H1 (cell line): ENCODE data around the gene OR52W1. TPM values are rescaled to one million over a fixed set of nuclear protein-coding genes. Genes with fewer than 3 reads are reported as not detected.

ENCODE experiments used
- CTCF ChIA-PET: fragments of 300-600 bp; sonication (Branson Sonifier 250); formaldehyde crosslinking; loops from one replicate; lab custom pipeline; 2021; ENCODE audit not compliant: partially characterized antibody; lab: Charles Lee
- POLR2A ChIA-PET: fragments of 300-600 bp; sonication (Branson Sonifier 250); formaldehyde crosslinking; loops from one replicate; lab custom pipeline; 2021; ENCODE audit warnings: inconsistent platforms; ENCODE audit not compliant: partially characterized antibody; lab: Charles Lee
- DNase-seq, 2 experiments: peaks; one replicate each; pipeline versions ENCODE4 v3.0.0 to v3.0.0-alpha.2; 2010 to 2022; ENCODE audit warnings: low spot score in 2 of 2, low read depth in 1 of 2, mixed read lengths in 1 of 2
- FAIRE-seq: peaks from 2 replicates; lab custom pipeline; 2011; peaks lifted over from hg19 to GRCh38; lab: Jason Lieb, UNC
- H2AFZ ChIP-seq: 2 replicates; pipeline ENCODE4 v1.8.1; 2012; ENCODE audit warnings: low read length, inconsistent platforms
- H2AK5ac ChIP-seq: 2 replicates; pipeline ENCODE4 v1.6.1; 2013; ENCODE audit warnings: low read depth, low read length
- H2BK120ac ChIP-seq: replicated peaks from 2 replicates; pipeline ENCODE3; 2013; ENCODE audit warnings: low read depth, low read length, inconsistent platforms
- H2BK12ac ChIP-seq: 2 replicates; pipeline ENCODE4 v1.6.1; 2013; ENCODE audit warnings: low read depth, low read length
- H2BK15ac ChIP-seq: 2 replicates; pipeline ENCODE4 v1.6.1; 2013; ENCODE audit warnings: low read length
- H2BK20ac ChIP-seq: 2 replicates; pipeline ENCODE4 v1.6.1; 2013; ENCODE audit warnings: low read length
- H2BK5ac ChIP-seq: 2 replicates; pipeline ENCODE4 v1.6.1; 2013; ENCODE audit warnings: low read depth, low read length
- H3K14ac ChIP-seq: 2 replicates; pipeline ENCODE4 v1.6.1; 2013; ENCODE audit warnings: inconsistent platforms; ENCODE audit not compliant: insufficient read length
- H3K18ac ChIP-seq: 2 replicates; pipeline ENCODE4 v1.6.1; 2013; ENCODE audit warnings: low read length; ENCODE audit errors: extremely low read depth
- H3K23ac ChIP-seq: 2 replicates; pipeline ENCODE4 v1.6.1; 2013; ENCODE audit warnings: inconsistent platforms; ENCODE audit not compliant: insufficient read length
- H3K23me2 ChIP-seq: 2 replicates; pipeline ENCODE4 v1.6.1; 2013; ENCODE audit warnings: low read depth, low read length
- H3K27ac ChIP-seq: 2 replicates; pipeline ENCODE4 v1.6.1; 2011; ENCODE audit warnings: low read depth, low read length, inconsistent platforms
- H3K27me3 ChIP-seq, 4 experiments: replicated peaks in 1 of 4; 1 replicate in 1 of 4; 2 replicates in 3 of 4; pipeline versions ENCODE4 v1.6.1 to v1.8.1; 2011 to 2013; ENCODE audit warnings: low read length in 3 of 4, mild to moderate bottlenecking in 3 of 4, inconsistent platforms in 2 of 4, mixed read lengths in 2 of 4, moderate library complexity in 1 of 4; ENCODE audit not compliant: control insufficient read depth in 3 of 4, insufficient read depth in 3 of 4; ENCODE audit errors: extremely low read depth in 1 of 4
- H3K36me3 ChIP-seq, 4 experiments: 2 replicates each; pipeline versions ENCODE4 v1.6.1 to v1.8.1; 2011 to 2013; ENCODE audit warnings: mild to moderate bottlenecking in 4 of 4, low read length in 3 of 4, moderate library complexity in 2 of 4, control low read depth in 1 of 4, inconsistent platforms in 1 of 4; ENCODE audit not compliant: insufficient read depth in 4 of 4, control insufficient read depth in 2 of 4
- H3K4ac ChIP-seq: replicated peaks from 2 replicates; pipeline ENCODE3; 2013; ENCODE audit warnings: low read length, low read depth, mixed read lengths, inconsistent platforms; ENCODE audit not compliant: insufficient read length
- H3K4me1 ChIP-seq, 4 experiments: replicated peaks in 1 of 4; 1 replicate in 1 of 4; 2 replicates in 3 of 4; pipeline versions ENCODE4 v1.6.1 to v1.8.1; 2011 to 2013; ENCODE audit warnings: low read length in 3 of 4, inconsistent platforms in 2 of 4, mixed read lengths in 1 of 4; ENCODE audit not compliant: insufficient read depth in 4 of 4, control insufficient read depth in 3 of 4
- H3K4me2 ChIP-seq, 2 experiments: 2 replicates each; pipeline versions ENCODE4 v1.6.1 to v1.8.1; 2011 to 2013; ENCODE audit warnings: low read depth in 2 of 2, low read length in 2 of 2, control low read depth in 1 of 2, inconsistent platforms in 1 of 2, mild to moderate bottlenecking in 1 of 2; ENCODE audit not compliant: insufficient read depth in 1 of 2
- H3K4me3 ChIP-seq, 4 experiments: fragments of 200-600, 300-600 bp in 1 of 4; sonication (generic), shearing (Covaris generic), sonication (Bioruptor Twin) in 1 of 4; 2 replicates each; pipeline versions ENCODE4 v1.5.1 to v1.8.1; 2011 to 2016; ENCODE audit warnings: low read length in 4 of 4, low read depth in 3 of 4, control low read depth in 2 of 4, inconsistent platforms in 2 of 4, mild to moderate bottlenecking in 2 of 4, mixed read lengths in 1 of 4, moderate library complexity in 1 of 4; ENCODE audit not compliant: insufficient read depth in 2 of 4; ENCODE audit errors: extremely low read depth in 1 of 4
- H3K56ac ChIP-seq: replicated peaks from 2 replicates; pipeline ENCODE3; 2013; ENCODE audit warnings: low read depth, mild to moderate bottlenecking, mixed read lengths, low read length, inconsistent platforms; ENCODE audit not compliant: insufficient read length
- H3K79me1 ChIP-seq: 2 replicates; pipeline ENCODE4 v1.6.1; 2013; ENCODE audit warnings: low read depth, low read length, control low read depth
- H3K79me2 ChIP-seq, 2 experiments: 2 replicates each; pipeline versions ENCODE4 v1.6.1 to v1.8.1; 2012 to 2013; ENCODE audit warnings: low read length in 2 of 2, mild to moderate bottlenecking in 2 of 2, inconsistent platforms in 1 of 2; ENCODE audit not compliant: insufficient read depth in 2 of 2, control insufficient read depth in 1 of 2
- H3K9ac ChIP-seq, 4 experiments: replicated peaks in 1 of 4; 1 replicate in 1 of 4; 2 replicates in 3 of 4; pipeline versions ENCODE4 v1.6.1 to v1.8.1; 2011 to 2013; ENCODE audit warnings: low read depth in 3 of 4, low read length in 3 of 4, control low read depth in 2 of 4, mild to moderate bottlenecking in 2 of 4, moderate library complexity in 2 of 4, inconsistent platforms in 1 of 4; ENCODE audit errors: extremely low read depth in 1 of 4
- H3K9me3 ChIP-seq, 2 experiments: 2 replicates each; pipeline versions ENCODE4 v1.6.1 to v1.8.1; 2012 to 2013; ENCODE audit warnings: mild to moderate bottlenecking in 2 of 2, moderate library complexity in 2 of 2, control low read depth in 1 of 2, inconsistent platforms in 1 of 2, low read depth in 1 of 2, low read length in 1 of 2, mixed read lengths in 1 of 2; ENCODE audit not compliant: insufficient read depth in 2 of 2
- H4K20me1 ChIP-seq, 2 experiments: replicated peaks in 1 of 2; 2 replicates each; pipeline versions ENCODE3 to v1.8.1; 2011 to 2013; ENCODE audit warnings: inconsistent platforms in 2 of 2, low read length in 2 of 2, mild to moderate bottlenecking in 1 of 2; ENCODE audit not compliant: insufficient read depth in 2 of 2, control insufficient read depth in 1 of 2
- H4K5ac ChIP-seq: 2 replicates; pipeline ENCODE4 v1.6.1; 2013; ENCODE audit warnings: low read length, low read depth, mixed read lengths, inconsistent platforms; ENCODE audit not compliant: insufficient read length
- H4K8ac ChIP-seq: 2 replicates; pipeline ENCODE4 v1.8.0; 2013; ENCODE audit warnings: mild to moderate bottlenecking, moderate library complexity, low read length, inconsistent platforms; ENCODE audit not compliant: insufficient read depth; ENCODE audit errors: extremely low read depth
- H4K91ac ChIP-seq: replicated peaks from 2 replicates; pipeline ENCODE3; 2013; ENCODE audit warnings: low read length, mixed read lengths, inconsistent platforms; ENCODE audit not compliant: insufficient read length
- ASH2L ChIP-seq: fragments of 200-600, 300-600 bp; sonication (generic); IDR thresholded peaks from one replicate; pipeline ENCODE4 v1.7.1; 2017; ENCODE audit warnings: low read length
- CBX8 ChIP-seq: fragments of 300-800, 300-1000 bp; sonication (generic); IDR thresholded peaks from 2 replicates; pipeline ENCODE4 v1.7.1; 2016; ENCODE audit warnings: low read depth, low read length, borderline replicate concordance
- JUND ChIP-seq: IDR thresholded peaks from 2 replicates; pipeline ENCODE4 v1.6.1; 2011; ENCODE audit warnings: mild to moderate bottlenecking, improper control_type of control experiment, low read length
- MAFK ChIP-seq: IDR thresholded peaks from 2 replicates; pipeline ENCODE4 v1.6.1; 2012; ENCODE audit warnings: low read depth, mild to moderate bottlenecking, improper control_type of control experiment, low read length
- NANOG ChIP-seq: IDR thresholded peaks from 2 replicates; pipeline ENCODE4 v1.6.1; 2011; ENCODE audit warnings: low read length, low read depth, mild to moderate bottlenecking, inconsistent platforms; ENCODE audit not compliant: insufficient read depth, poor library complexity, severe bottlenecking
- NRF1 ChIP-seq: IDR thresholded peaks from 2 replicates; pipeline ENCODE4 v1.6.1; 2011; ENCODE audit warnings: mild to moderate bottlenecking, low read depth, low read length, improper control_type of control experiment
- SIN3A ChIP-seq, 2 experiments: IDR thresholded peaks in 1 of 2; conservative IDR thresholded peaks in 1 of 2; 2 replicates each; pipeline ENCODE4 v1.6.1; 2011 to 2012; ENCODE audit warnings: low read length in 2 of 2, improper control_type of control experiment in 1 of 2, low read depth in 1 of 2, mild to moderate bottlenecking in 1 of 2
- SRF ChIP-seq: IDR thresholded peaks from 2 replicates; pipeline ENCODE4 v1.6.1; 2011; ENCODE audit warnings: mild to moderate bottlenecking, low read depth, low read length, moderate library complexity
- TCF12 ChIP-seq: IDR thresholded peaks from 2 replicates; pipeline ENCODE4 v1.6.1; 2011; ENCODE audit warnings: low read depth, mild to moderate bottlenecking, low read length
- YY1 ChIP-seq: IDR thresholded peaks from 2 replicates; pipeline ENCODE4 v1.6.1; 2011; ENCODE audit warnings: low read depth, mild to moderate bottlenecking, low read length
- ZNF274 ChIP-seq: IDR thresholded peaks from 2 replicates; pipeline ENCODE4 v1.7.0; 2012; ENCODE audit warnings: low read length, borderline replicate concordance; ENCODE audit errors: extremely low read depth
- WGBS, 2 experiments: shearing (Covaris generic) in 1 of 2; methylation state at CpG; one replicate each; pipeline versions ENCODE4 v1.1.6 to v1.1.7; 2013 to 2015; ENCODE audit warnings: low lambda C conversion rate in 2 of 2, mixed read lengths in 2 of 2, inconsistent platforms in 1 of 2, low coverage in 1 of 2, missing lambda C conversion rate in 1 of 2; ENCODE audit not compliant: insufficient replicate concordance in 2 of 2, insufficient coverage in 1 of 2, insufficient read length in 1 of 2; ENCODE audit errors: extremely low coverage in 1 of 2, missing lambda C conversion rate in 1 of 2; 5-methylcytosine and 5-hydroxymethylcytosine counted together
- polyA plus RNA-seq, 7 experiments: library from polyadenylated mRNA; depleted of rRNA in 3 of 7; stranded (reverse) in 5 of 7; unstranded in 2 of 7; fragments of >200 nt in 5 of 7; fragments of 200-250 nt in 2 of 7; gene quantifications; 1 replicate in 5 of 7; 2 replicates in 1 of 7; 4 replicates in 1 of 7; pipeline versions ENCODE4 v1.2.1 to v1.2.3, GENCODE V29; 2011 to 2013; ENCODE audit warnings: missing spikeins in 2 of 7, mixed read lengths in 2 of 7
- total RNA-seq: library from RNA; stranded (reverse); fragmentation: NEBNext Ultra II Directional; extraction: Animal tissue kit (Norgen Biotek cat#: 25700); gene quantifications from 2 replicates; pipeline ENCODE4 v1.2.1, GENCODE V29; 2021
- TF ChIP-seq, protein P1 (sequence below): IDR thresholded peaks from 2 replicates; pipeline ENCODE4 v1.6.1; 2012; ENCODE audit warnings: low read length, inconsistent platforms
- TF ChIP-seq, protein P2 (sequence below): IDR thresholded peaks from 2 replicates; pipeline ENCODE4 v1.6.1; 2012; ENCODE audit warnings: inconsistent platforms

Gene OR52W1
- total and polyA plus RNA-seq, 2 of the 8 experiments (the other 6 are each of a cell fraction or from before 2014, with no cell fraction given): not detected

DNA sequence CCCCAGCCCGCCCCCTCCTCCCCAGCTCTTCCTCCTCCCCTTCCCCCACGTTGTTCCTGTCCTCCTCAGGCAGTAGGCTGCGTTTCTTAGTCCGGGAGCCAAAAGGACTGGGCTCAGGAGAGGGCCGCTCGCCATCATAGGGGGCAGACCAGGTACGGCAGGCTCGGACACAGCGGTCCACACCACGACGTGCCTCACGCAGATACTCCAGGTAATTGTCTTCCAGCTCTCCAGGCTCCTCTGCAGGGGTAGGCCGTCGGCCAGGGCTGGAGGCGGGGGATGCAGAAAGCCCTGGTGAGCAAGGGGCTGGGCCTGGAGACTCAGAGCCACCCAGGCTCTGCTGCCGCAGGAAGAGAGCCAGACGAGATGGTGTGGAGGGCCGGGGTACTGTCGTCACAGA, 18.7 kb downstream of the OR52W1 start:
- H3K27me3 ChIP-seq: no peaks in the 10 kb centered on the region
- H4K91ac ChIP-seq: no peak overlapping the region
- peaks cover 2 to 32% (median 28%) of the 10 kb centered on the region in 4 experiments; a peak in 7 of 8 replicates for H3K36me3 ChIP-seq
- 92% methylated on average over 15 of the region's 19 CpGs; no CpG with 5 or more reads in 1 of the 2 experiments for WGBS, 2 experiments
- no peak overlapping the region for H3K56ac ChIP-seq
- no peak overlapping the region for H4K8ac ChIP-seq
- no peak overlapping the region for H2AK5ac ChIP-seq
- H3K14ac ChIP-seq: no peak overlapping the region
- H2BK20ac ChIP-seq: no peak overlapping the region
- no peak overlapping the region for H4K5ac ChIP-seq
- no peak overlapping the region for H2AFZ ChIP-seq
- no peaks in the 10 kb centered on the region for H3K79me1 ChIP-seq
- H3K23me2 ChIP-seq: no peaks in the 10 kb centered on the region; the same call in 1 of the 2 replicates
- no peak overlapping the region for H3K4ac ChIP-seq
- no peaks in the 10 kb centered on the region for H3K9me3 ChIP-seq
- H4K20me1 ChIP-seq: peaks cover 2% of the 10 kb centered on the region in 2 experiments
- H3K23ac ChIP-seq: no peak overlapping the region
- DNase-seq (no peak), FAIRE-seq (no peak)
- H2BK12ac ChIP-seq: no peak overlapping the region
- no peak overlapping the region for H2BK120ac ChIP-seq
- H3K4me1 ChIP-seq: no peaks in the 10 kb centered on the region
- ChIA-PET POLR2A (no interaction called here), CTCF (interaction anchor here (1.0 to 1.3 kb wide), 5 partner anchors 33 to 195 kb away, joined by 3 read pairs; no protein-coding TSS in a partner anchor)
- no peak overlapping the region for H2BK15ac ChIP-seq
- no peak overlapping the region for H2BK5ac ChIP-seq
- H3K27ac ChIP-seq: no peak overlapping the region
- H3K18ac ChIP-seq: no peak overlapping the region
- H3K9ac ChIP-seq: no peak overlapping the region
- H3K4me2 ChIP-seq: no peak overlapping the region
- no peaks in the 10 kb centered on the region for H3K79me2 ChIP-seq
- no peak overlapping the region for H3K4me3 ChIP-seq
- TF ChIP-seq NRF1: no peak
- no peak for TF ChIP-seq MAFK
- TF ChIP-seq JUND: no peak
- no peak for TF ChIP-seq CBX8
- TF ChIP-seq, protein P1, sequence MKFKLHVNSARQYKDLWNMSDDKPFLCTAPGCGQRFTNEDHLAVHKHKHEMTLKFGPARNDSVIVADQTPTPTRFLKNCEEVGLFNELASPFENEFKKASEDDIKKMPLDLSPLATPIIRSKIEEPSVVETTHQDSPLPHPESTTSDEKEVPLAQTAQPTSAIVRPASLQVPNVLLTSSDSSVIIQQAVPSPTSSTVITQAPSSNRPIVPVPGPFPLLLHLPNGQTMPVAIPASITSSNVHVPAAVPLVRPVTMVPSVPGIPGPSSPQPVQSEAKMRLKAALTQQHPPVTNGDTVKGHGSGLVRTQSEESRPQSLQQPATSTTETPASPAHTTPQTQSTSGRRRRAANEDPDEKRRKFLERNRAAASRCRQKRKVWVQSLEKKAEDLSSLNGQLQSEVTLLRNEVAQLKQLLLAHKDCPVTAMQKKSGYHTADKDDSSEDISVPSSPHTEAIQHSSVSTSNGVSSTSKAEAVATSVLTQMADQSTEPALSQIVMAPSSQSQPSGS: no peak
- no peak for TF ChIP-seq YY1
- TF ChIP-seq SRF: no peak
- TF ChIP-seq NANOG: no peak
- no peak for TF ChIP-seq ASH2L
- TF ChIP-seq, protein P2, sequence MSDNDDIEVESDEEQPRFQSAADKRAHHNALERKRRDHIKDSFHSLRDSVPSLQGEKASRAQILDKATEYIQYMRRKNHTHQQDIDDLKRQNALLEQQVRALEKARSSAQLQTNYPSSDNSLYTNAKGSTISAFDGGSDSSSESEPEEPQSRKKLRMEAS: no peak
- no peak for TF ChIP-seq SIN3A (conservative IDR thresholded peaks at IDR 0.05 in 1 of 2, IDR thresholded peaks at IDR 0.05 in 1 of 2; ENCODE audit: low read depth in 1 of 2, low read length in 2 of 2)
- no peak for TF ChIP-seq TCF12
- TF ChIP-seq ZNF274: no peak
